Liver (tissue), 3 donors: ENCODE data around the gene CTNNA2.

Source experiments
- ATF3 ChIP-seq: IDR thresholded peaks from 2 replicates; pipeline ENCODE4 v1.6.1; 2016; ENCODE audit warnings: antibody characterized with exemption
- CTCF ChIP-seq: fragments of 150-350 bp; IDR thresholded peaks from 2 replicates; pipeline ENCODE4 v1.5.1; 2017; ENCODE audit warnings: improper control_type of control experiment, low read depth, low read length; ENCODE audit not compliant: missing input control
- EGR1 ChIP-seq, 2 donors: IDR thresholded peaks; 2 replicates each; pipeline ENCODE4 v1.6.1; 2016 to 2018; ENCODE audit warnings: antibody characterized with exemption in 2 of 2, low read depth in 2 of 2
- FOXA1 ChIP-seq: IDR thresholded peaks from 2 replicates; pipeline ENCODE4 v1.6.1; 2016; ENCODE audit warnings: antibody characterized with exemption
- GABPA ChIP-seq, 2 donors: IDR thresholded peaks in 1 of 2; conservative IDR thresholded peaks in 1 of 2; 2 replicates each; pipeline ENCODE4 v1.6.1; 2016; ENCODE audit warnings: antibody characterized with exemption in 2 of 2, mild to moderate bottlenecking in 1 of 2, moderate library complexity in 1 of 2
- JUND ChIP-seq, 2 donors: IDR thresholded peaks; 2 replicates each; pipeline ENCODE4 v1.6.1; 2016; ENCODE audit warnings: antibody characterized with exemption in 2 of 2
- MAX ChIP-seq: IDR thresholded peaks from 2 replicates; pipeline ENCODE4 v1.6.1; 2016; ENCODE audit warnings: antibody characterized with exemption
- RAD21 ChIP-seq, 2 donors: IDR thresholded peaks; 2 replicates each; pipeline ENCODE4 v1.6.1; 2016; ENCODE audit warnings: antibody characterized with exemption in 2 of 2, mild to moderate bottlenecking in 2 of 2
- REST ChIP-seq: IDR thresholded peaks from 2 replicates; pipeline ENCODE4 v1.6.1; 2016; ENCODE audit warnings: antibody characterized with exemption, mild to moderate bottlenecking
- RXRA ChIP-seq, 2 donors: IDR thresholded peaks; 2 replicates each; pipeline ENCODE4 v1.6.1; 2017 to 2018; ENCODE audit warnings: antibody characterized with exemption in 2 of 2, mild to moderate bottlenecking in 1 of 2
- SP1 ChIP-seq: IDR thresholded peaks from 2 replicates; pipeline ENCODE4 v1.6.1; 2018; ENCODE audit warnings: antibody characterized with exemption, mild to moderate bottlenecking
- YY1 ChIP-seq: IDR thresholded peaks from 2 replicates; pipeline ENCODE4 v1.6.1; 2016; ENCODE audit warnings: antibody characterized with exemption, mild to moderate bottlenecking
- ZBTB33 ChIP-seq: IDR thresholded peaks from 2 replicates; pipeline ENCODE4 v1.6.1; 2016; ENCODE audit warnings: antibody characterized with exemption
- donor health status: healthy.
- donor health status: healthy.

- TF ChIP-seq GABPA (IDR thresholded peaks at IDR 0.05 in 1 of 2, conservative IDR thresholded peaks at IDR 0.05 in 1 of 2) = no peak
- TF ChIP-seq SP1 = no peak
- TF ChIP-seq CTCF = no peak
- TF ChIP-seq ZBTB33 = no peak
- no peak for TF ChIP-seq MAX
- no peak for TF ChIP-seq EGR1 (IDR thresholded peaks at IDR 0.05; ENCODE audit: low read depth in 2 of 2)
- TF ChIP-seq REST = no peak
- TF ChIP-seq JUND (IDR thresholded peaks at IDR 0.05) = no peak
- TF ChIP-seq YY1 = no peak
- TF ChIP-seq RXRA (IDR thresholded peaks at IDR 0.05) = no peak
- TF ChIP-seq FOXA1 = no peak
- no peak for TF ChIP-seq RAD21 (IDR thresholded peaks at IDR 0.05)
- no peak for TF ChIP-seq ATF3
Observed at GRCh38 chr2:80420530-80421208, 907.8 kb downstream of the CTNNA2 start.
